OCI-LY1 (cell line): ENCODE results near the gene CRTC1.

Experiments used
- CTCF ChIP-seq: fragments of 200-600 bp; sonication (generic), shearing (Covaris generic); IDR thresholded peaks from 2 replicates; pipeline ENCODE4 v1.5.1; 2017; ENCODE audit warnings: mild to moderate bottlenecking, antibody characterized with exemption, low read length, moderate library complexity, mixed read lengths
- EZH2 ChIP-seq: fragments of 200-600 bp; sonication (generic), shearing (Covaris generic); IDR thresholded peaks from 2 replicates; pipeline ENCODE4 v1.8.0; 2017; ENCODE audit warnings: borderline replicate concordance, mixed run types, mild to moderate bottlenecking, antibody characterized with exemption, low read length, moderate library complexity, mixed read lengths

- TF ChIP-seq EZH2 (no peak), CTCF (no peak)
Measured at GRCh38 chr19:18789883-18790565, 106.5 kb downstream of the CRTC1 start.
